Hepatocyte (in vitro differentiated cells): ENCODE data around the gene ENDOU.

Experiments
- CTCF ChIP-seq: fragments of 200-600 bp; sonication (generic); IDR thresholded peaks from 2 replicates; pipeline ENCODE4 v1.5.1; 2016; ENCODE audit warnings: antibody characterized with exemption, mild to moderate bottlenecking; ENCODE audit not compliant: poor library complexity
- EZH2 ChIP-seq: fragments of 200-600 bp; sonication (generic); IDR thresholded peaks from 2 replicates; pipeline ENCODE4 v1.6.1; 2016; ENCODE audit warnings: antibody characterized with exemption, mild to moderate bottlenecking, borderline replicate concordance
- EZH2phosphoT487 ChIP-seq: fragments of 200-600 bp; sonication (generic); IDR thresholded peaks from one replicate; pipeline ENCODE4 v1.6.1; 2018; ENCODE audit warnings: antibody characterized with exemption, mild to moderate bottlenecking, low read depth, moderate library complexity; ENCODE audit not compliant: unreplicated experiment, severe bottlenecking

GRCh38 chr12:47737936-47738594 is 12.8 kb upstream of the ENDOU start:
- TF ChIP-seq CTCF (no peak), EZH2 (no peak), EZH2phosphoT487 (no peak)
